ENCODE measurements around the gene CYYR1.
"Not testable (repeated sequence)": the region's sequence is repeated elsewhere in the genome, so short reads cannot be mapped to it uniquely, and the experiment has no call there.

The CYYR1 gene

GRCh38 chr21:26473471-26473870 lies 99.6 kb downstream of the CYYR1 start:
- TF ChIP-seq, protein P1, sequence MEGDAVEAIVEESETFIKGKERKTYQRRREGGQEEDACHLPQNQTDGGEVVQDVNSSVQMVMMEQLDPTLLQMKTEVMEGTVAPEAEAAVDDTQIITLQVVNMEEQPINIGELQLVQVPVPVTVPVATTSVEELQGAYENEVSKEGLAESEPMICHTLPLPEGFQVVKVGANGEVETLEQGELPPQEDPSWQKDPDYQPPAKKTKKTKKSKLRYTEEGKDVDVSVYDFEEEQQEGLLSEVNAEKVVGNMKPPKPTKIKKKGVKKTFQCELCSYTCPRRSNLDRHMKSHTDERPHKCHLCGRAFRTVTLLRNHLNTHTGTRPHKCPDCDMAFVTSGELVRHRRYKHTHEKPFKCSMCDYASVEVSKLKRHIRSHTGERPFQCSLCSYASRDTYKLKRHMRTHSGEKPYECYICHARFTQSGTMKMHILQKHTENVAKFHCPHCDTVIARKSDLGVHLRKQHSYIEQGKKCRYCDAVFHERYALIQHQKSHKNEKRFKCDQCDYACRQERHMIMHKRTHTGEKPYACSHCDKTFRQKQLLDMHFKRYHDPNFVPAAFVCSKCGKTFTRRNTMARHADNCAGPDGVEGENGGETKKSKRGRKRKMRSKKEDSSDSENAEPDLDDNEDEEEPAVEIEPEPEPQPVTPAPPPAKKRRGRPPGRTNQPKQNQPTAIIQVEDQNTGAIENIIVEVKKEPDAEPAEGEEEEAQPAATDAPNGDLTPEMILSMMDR (IDR thresholded peaks at IDR 0.05; ENCODE audit: borderline replicate concordance, insufficient read depth, low read depth, low read length): no peak
- no peak overlapping the region for H3K4me3 ChIP-seq (ENCODE audit: low read depth, low read length)

GRCh38 chr21:26471099-26471471 lies 102.0 kb downstream of the CYYR1 start:
- no peak overlapping the region for H3K4me3 ChIP-seq (ENCODE audit: low read depth, low read length)
- TF ChIP-seq, protein P1 (IDR thresholded peaks at IDR 0.05; ENCODE audit: borderline replicate concordance, insufficient read depth, low read depth, low read length): no peak

- no peak overlapping the region for H3K4me3 ChIP-seq (ENCODE audit: low read depth, low read length)
- TF ChIP-seq, protein P1 (IDR thresholded peaks at IDR 0.05; ENCODE audit: borderline replicate concordance, insufficient read depth, low read depth, low read length): no peak
These were observed 102.6 kb downstream of the CYYR1 start for GRCh38 chr21:26470351-26471098.

DNA sequence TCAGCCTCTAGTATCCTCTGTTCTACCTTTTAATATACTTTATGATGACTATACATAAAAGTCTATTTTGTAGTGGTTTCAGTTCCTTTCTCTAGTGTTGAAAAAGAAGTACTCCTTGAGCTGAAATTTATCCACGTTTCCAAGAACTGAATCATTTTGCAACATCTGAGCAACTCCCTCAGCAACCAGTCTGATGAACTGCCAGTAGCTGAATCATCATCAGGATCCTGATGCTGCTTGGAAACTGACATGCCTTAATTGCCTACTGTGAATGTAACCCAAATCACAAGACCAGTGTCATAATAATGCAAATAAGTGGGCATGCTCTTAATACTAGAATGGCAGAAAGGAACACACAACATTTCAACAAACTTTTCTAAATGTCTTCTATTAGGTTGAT lies 103.3 kb downstream of the CYYR1 start:
- no peak overlapping the region for H3K4me3 ChIP-seq (ENCODE audit: low read depth, low read length)
- TF ChIP-seq, protein P1 (IDR thresholded peaks at IDR 0.05; ENCODE audit: borderline replicate concordance, insufficient read depth, low read depth, low read length): no peak

DNA sequence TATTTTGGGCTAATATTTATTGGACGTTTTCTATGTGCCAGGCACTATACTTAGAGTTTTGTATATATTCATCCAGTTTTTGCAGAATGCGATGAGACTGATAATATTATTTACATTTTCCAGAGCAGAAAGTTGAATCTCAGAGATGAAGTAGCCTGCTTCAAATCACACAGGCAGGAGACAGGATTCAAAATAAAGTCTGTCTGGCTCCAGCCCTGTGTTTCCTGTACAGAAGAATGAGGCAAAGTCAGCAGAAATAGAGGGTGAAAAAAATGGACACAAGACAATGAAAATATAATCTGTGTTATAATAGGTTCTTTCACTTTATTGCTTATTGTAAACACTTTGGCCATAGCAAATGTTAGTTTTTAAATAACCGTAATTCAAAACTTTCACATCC lies 107.2 kb downstream of the CYYR1 start:
- no peak overlapping the region for H3K4me3 ChIP-seq (ENCODE audit: low read depth, low read length)
- TF ChIP-seq, protein P1 (IDR thresholded peaks at IDR 0.05; ENCODE audit: borderline replicate concordance, insufficient read depth, low read depth, low read length): no peak

DNA sequence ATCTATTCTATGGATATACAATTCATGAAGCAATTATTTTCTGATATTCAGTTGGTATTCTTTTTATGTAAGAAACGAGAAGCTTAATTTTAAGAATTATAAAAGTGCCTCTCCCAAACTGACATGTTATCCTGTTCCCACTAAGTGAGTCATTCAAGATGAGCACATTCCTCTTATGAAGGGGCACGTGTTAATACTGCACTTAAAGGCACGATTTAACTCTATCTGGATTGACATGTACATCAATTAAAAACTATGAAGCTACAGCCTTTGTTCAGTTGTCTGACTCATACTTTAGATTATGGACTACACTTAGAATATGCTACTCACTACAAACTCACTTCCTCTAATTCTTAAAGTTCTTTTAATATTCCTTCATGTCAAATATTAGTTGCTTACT lies 111.6 kb downstream of the CYYR1 start:
- H3K4me3 ChIP-seq (ENCODE audit: low read depth, low read length): no peak overlapping the region
- TF ChIP-seq, protein P1 (IDR thresholded peaks at IDR 0.05; ENCODE audit: borderline replicate concordance, insufficient read depth, low read depth, low read length): no peak

- TF ChIP-seq, protein P1 (IDR thresholded peaks at IDR 0.05; ENCODE audit: borderline replicate concordance, insufficient read depth, low read depth, low read length): no peak
- H3K4me3 ChIP-seq (ENCODE audit: low read depth, low read length): no peak overlapping the region
These were observed 112.5 kb downstream of the CYYR1 start for GRCh38 chr21:26460621-26461020.

GRCh38 chr21:26458854-26459253 lies 114.2 kb downstream of the CYYR1 start:
- not testable (repeated sequence) for H3K4me3 ChIP-seq (ENCODE audit: low read depth, low read length)

Measured in GM12875 (cell line).